B cell (primary cell): ENCODE results near the gene MYZAP.

Experiments
- CTCF ChIP-seq: fragments of 200-600 bp; IDR thresholded peaks from one replicate; pipeline ENCODE4 v1.8.0; 2022; ENCODE audit warnings: antibody characterized with exemption, mild to moderate bottlenecking
- EZH2 ChIP-seq: IDR thresholded peaks from 2 replicates; pipeline ENCODE4 v1.6.1; 2012; ENCODE audit warnings: borderline replicate concordance, low read depth, mild to moderate bottlenecking, moderate library complexity, low read length; ENCODE audit not compliant: insufficient read depth, poor library complexity, severe bottlenecking

DNA sequence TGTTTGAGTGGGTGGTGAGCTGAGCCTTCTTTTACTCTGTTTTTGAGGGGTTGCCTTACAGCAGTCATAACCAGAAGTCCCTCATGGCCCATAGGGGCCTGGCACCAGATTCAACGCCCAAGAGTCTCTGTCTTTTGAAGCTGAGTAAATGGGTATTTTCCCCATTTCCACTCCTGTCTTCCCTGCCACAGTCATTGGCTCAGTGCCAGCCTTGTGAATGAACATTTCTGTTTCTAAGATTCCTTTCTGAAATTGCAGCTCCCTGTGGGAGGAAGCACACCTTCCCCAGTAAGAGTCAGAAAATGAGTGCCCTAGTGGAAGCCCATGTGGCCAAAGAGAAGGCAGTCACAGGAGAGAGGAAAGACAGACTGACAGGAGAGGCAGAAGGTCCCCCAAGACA lies 71.1 kb downstream of the MYZAP start:
- no peak for TF ChIP-seq CTCF
- TF ChIP-seq EZH2: no peak
